Stimulated activated CD8-positive, alpha-beta memory T cell treated with anti-CD3 and anti-CD28 coated beads, Interleukin-12 subunit alpha, Interleukin-12 subunit beta, amount 100 ng/mL, for 24 hours (primary cell): ENCODE measurements around the gene KRT2.

Source experiments
- DNase-seq: peaks from one replicate; pipeline ENCODE4 v3.0.0-alpha.2; 2020; ENCODE audit errors: extremely low read depth

Gene KRT2

GRCh38 chr12:52643233-52644077 is 8.6 kb downstream of the KRT2 start:
- DNase-seq: no peak

- no peak for DNase-seq
Measured at GRCh38 chr12:52641468-52641867, 10.5 kb downstream of the KRT2 start.

DNA sequence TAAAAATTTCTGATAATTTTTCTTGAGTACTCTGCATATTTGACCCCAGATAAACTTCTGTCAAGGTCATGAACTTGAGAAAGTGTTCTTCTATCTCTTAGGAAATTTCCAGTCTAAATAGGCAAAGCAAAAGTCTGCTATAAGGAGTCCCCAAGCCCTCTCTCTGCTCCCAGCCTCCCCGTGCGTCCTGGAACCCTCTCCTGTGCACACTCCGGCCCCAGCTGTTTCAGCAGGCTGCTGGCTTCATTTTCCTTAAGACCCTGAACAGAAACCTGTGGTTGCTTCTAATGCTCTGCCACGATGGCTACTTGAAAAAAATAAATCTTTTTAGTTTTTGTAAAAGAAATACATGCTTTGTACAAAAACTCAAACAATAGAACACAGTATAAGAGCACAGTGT is 14.7 kb downstream of the KRT2 start:
- DNase-seq: no peak

DNA sequence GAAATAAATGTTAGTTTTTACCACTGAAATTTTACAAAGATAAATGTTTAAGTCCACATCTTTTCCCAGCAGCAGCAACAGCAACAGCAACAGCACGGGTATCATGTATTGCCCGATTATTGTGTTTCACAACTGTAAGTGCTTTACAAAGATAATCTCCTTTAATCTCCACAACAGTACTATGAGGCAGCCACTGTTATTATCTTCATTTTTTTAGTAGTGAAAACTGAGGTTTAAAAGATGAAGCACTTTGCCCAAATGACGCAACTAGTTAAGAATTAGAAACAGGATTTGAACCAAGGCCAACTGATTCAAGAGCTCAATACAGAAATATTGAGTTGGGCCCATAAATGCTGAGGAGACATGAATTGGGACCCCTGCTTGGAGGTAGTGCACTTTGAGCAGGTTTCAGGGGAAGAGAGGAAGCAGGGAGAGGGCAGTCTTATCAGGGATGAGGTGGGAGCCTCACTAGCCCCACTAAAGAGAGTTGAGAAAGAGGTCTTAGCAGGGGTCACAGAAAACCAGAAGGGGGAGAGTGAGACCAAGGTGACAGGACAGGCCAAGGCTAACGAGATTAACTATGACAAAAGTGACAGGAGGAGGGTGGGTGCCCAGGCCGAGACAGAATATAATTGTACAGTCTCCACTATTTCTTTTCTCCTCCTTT is 15.3 kb downstream of the KRT2 start:
- DNase-seq: no peak

- DNase-seq: no peak
Measured at GRCh38 chr12:52636189-52636588, 15.8 kb downstream of the KRT2 start.

- no peak for DNase-seq
Measured at GRCh38 chr12:52634266-52635056, 17.6 kb downstream of the KRT2 start.

- no peak for DNase-seq
Measured at GRCh38 chr12:52633383-52633782, 18.6 kb downstream of the KRT2 start.

DNA sequence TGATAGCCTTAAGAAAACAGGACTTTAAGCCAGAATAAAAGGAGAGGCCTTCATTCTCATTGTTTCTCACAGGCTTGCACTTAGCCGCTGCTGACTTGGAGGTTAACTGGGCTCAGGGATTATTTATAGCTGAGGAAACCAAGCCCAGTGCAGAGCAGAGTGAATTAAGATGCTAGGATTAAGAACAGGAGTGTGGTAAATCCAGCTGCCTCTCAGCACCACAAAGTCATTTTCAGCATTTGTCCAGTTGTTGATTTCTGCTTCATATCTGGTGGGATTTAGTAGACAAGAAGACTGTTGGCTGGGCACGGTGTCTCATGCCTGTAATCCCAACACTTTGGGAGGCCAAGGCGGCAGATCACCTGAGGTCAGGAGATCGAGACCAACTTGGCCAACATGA is 19.4 kb downstream of the KRT2 start:
- DNase-seq: no peak

GRCh38 chr12:52631676-52632459 is 20.1 kb downstream of the KRT2 start:
- DNase-seq: no peak

DNA sequence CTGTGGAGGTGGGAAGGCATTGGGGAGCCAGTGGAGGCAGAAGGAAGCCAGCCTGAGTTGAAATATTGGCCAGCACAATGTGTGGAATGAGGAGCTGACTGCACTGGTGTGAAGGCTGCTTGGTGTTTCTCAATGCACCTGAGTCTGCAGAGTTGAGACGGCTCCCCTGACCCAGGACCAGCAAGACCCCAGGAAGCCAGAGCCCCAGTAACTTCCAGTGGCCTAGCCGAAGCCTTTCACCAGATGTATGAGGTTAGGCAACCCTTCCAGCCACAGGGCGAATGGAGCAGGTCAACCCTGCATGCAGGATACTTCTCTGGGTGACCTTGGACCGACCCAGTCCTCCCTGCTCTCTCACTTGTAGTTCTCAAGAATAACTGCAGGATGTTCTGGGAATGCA is 20.7 kb downstream of the KRT2 start:
- no peak for DNase-seq

DNA sequence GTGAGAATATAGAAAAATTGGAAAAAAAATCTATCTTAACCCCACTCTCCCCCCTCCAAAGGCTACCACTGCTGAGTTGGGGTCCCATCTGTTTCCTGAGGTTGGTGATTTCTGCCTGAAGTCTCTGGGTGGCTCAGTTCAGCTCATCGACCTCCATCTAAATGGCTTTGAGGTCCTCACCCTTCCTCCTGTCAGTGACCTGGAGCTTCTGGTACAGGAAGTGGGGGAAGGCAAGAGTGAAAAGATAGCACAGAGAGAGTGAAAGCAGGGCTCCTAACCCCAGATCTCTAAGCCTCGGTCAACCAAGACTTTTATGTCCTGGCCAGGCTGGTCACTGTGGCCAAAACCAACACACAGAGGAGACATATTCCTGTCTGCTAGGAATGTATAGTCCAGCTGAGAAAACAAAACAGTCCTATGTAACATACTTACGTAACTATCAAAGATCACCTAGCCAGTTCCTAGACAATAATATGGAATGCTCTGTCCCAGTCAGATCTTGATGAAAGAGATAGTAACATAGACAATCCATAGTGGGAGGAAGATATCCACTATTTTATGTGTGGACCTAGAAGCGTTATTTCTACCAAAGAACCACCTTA is 21.3 kb downstream of the KRT2 start:
- no peak for DNase-seq

GRCh38 chr12:52630008-52630500 is 22.0 kb downstream of the KRT2 start:
- no peak for DNase-seq

DNA sequence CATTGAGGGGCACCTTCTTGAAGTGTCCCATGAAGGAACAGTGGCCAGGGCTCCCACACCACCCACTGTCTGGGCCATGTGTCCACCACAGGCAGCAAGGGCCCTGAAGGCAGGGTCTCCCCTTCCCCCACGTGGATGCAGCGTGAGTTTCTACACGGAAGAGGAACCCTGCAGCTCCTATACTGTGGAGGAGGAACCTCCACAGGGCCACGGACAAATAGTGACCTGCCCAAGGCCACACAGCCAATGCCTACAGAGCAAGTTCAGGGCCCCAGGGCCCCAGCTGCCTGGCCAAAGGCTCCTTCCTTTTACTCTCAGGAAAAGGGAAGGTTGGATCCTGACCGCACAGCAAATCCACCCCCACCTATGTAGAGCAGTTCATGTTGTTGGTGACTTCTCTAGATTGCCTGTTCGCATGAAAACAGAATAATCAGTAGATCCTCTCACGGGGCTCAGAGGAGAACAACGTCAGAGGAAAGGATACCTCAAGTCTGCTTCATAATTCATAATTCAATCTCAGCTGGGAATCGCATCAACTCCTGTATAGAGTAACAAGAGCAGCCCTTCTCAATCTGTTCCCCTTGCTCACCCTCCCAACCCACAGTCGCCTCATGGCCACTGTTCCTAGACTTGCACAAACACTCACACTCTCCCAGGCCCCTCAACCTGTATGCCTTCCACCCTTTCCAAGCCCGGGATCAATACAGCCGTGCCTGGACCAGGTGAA is 22.6 kb downstream of the KRT2 start:
- no peak for DNase-seq

DNA sequence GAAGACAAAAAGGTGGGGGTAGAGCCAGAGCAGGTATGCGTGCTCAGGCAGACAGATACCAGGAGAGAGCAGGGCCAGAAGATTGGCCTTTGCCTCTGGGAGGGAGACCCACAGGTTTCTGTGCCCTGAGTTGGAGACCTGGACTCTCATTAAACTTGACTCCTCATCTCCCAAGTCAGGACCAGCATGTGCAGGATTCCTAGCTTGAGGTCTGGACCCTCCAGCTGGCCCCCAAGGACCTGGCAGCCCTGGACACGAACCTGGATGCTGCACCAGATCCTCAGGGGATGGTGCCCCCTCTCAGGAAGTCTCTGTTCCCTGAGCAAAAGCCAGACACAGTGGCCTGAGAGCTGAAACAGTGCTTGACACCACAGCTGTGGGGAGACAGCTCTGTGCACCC is 23.2 kb downstream of the KRT2 start:
- no peak for DNase-seq

DNA sequence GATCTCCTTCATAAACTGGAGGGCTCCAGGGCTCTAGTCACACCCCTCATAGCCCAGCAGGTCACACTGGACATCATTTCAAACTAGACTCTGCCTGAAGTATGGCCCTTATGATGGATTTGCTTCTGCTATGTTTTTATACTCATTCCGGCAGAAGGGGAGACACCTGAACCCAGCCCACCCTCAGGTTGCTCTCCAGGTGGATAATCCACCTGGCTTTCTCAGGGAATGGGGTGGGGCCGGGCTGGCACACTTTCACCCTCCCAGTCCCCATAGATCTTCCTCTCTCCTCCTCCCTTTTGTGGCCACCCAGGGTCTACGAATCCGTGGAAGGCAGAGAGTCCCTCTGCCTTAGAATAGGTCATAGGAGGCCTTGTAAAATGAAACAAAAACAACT is 23.9 kb downstream of the KRT2 start:
- no peak for DNase-seq

- no peak for DNase-seq
Measured at GRCh38 chr12:52627395-52628110, 24.5 kb downstream of the KRT2 start.

GRCh38 chr12:52622349-52622748 is 29.7 kb downstream of the KRT2 start:
- no peak for DNase-seq

DNA sequence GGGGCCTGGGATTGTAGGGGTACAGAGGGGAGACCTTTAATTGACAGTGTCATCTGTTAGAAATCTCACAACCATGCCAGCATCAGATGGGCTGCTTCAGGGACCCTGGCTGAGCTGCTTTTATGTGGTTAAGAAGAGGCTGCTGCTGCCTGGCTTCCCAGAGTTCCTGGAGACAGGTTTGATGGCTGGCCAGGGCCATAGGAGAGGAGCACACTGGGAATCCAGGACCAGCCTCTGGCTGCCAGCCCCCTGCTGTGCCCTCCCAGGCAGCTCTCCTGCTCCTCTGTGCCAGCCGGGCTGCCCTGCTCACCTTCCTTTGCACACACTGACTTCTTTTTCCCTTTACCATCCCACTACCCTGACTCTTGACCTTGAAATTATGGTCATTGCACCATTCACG is 33.1 kb downstream of the KRT2 start:
- no peak for DNase-seq

DNA sequence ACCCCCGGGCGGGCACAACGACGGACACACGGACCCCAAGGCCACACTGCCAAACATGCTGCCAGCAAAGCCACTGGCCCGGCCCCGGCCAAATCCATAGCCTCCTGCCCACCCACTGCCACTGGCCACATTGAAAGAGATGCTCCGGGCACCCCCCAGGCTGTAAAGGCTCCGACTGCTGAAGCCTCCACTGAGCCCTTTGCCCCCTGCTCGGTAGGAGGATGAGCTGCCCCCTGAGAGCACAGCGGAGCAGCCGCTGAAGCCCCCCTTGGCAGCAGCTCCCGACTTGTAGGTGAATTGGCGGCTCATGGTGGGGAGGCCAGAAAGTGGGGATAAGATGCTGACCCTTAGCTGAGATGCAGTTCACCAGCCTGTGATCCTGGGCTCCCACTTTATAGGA is 33.8 kb downstream of the KRT2 start, which contains the start of gene KRT73:
Gene KRT73 (minus strand): TSS at position 344 of the 400 bp plus-strand sequence. CDS start 35 bp downstream, at position 309.
- DNase-seq: no peak

GRCh38 chr12:52617403-52617785 is 34.6 kb downstream of the KRT2 start:
- no peak for DNase-seq
